Mucosa of descending colon (tissue), 3 donors: ENCODE results near the gene ZNF226. TPM values are rescaled to one million over a fixed set of nuclear protein-coding genes. Genes with fewer than 3 reads are reported as not detected.
"Not testable (repeated sequence)": the region's sequence is repeated elsewhere in the genome, so short reads cannot be mapped to it uniquely, and the experiment has no call there.

Experiments
- ATAC-seq: fragments of 200-7000 bp; cut with Tn5 transposase; one replicate; pipeline ENCODE4 v1.9.1; 2020; ENCODE audit warnings: mild to moderate bottlenecking, moderate library complexity
- DNase-seq, 3 donors: peaks; one replicate each; pipeline ENCODE4 v3.0.0-alpha.2; 2020
- H3K36me3 ChIP-seq: fragments of 200-600 bp; one replicate; pipeline ENCODE4 v1.8.0; 2021; ENCODE audit warnings: low read depth, mild to moderate bottlenecking
- H3K4me1 ChIP-seq: fragments of 200-600 bp; one replicate; pipeline ENCODE4 v1.8.0; 2021; ENCODE audit warnings: low read depth, mild to moderate bottlenecking
- H3K4me3 ChIP-seq: fragments of 200-600 bp; one replicate; pipeline ENCODE4 v1.8.0; 2021; ENCODE audit warnings: mild to moderate bottlenecking
- H3K9me3 ChIP-seq: fragments of 200-600 bp; one replicate; pipeline ENCODE4 v1.8.0; 2021; ENCODE audit warnings: mild to moderate bottlenecking
- intact Hi-C, 2 donors: fragments of 100-400 bp; cut with DNase I in 1 of 2; cut with micrococcal nuclease in 1 of 2; formaldehyde crosslinking; loops; one replicate each; pipeline versions ENCODE4 v1.11.0 to v1.11.1; 2022; cut with DNase I, micrococcal nuclease
- total RNA-seq, 3 donors: library from RNA; stranded (reverse); fragmentation: NEBNext Ultra II Directional in 2 of 3; extraction: Animal tissue kit (Norgen Biotek cat#: 25700) in 2 of 3; gene quantifications; one replicate each; pipeline versions ENCODE4 v1.2.1 to v1.2.4, GENCODE V29; 2021 to 2023
- TF ChIP-seq, protein P1 (sequence below): fragments of 200-600 bp; IDR thresholded peaks from one replicate; pipeline ENCODE4 v1.8.0; 2022; ENCODE audit warnings: antibody characterized with exemption, mild to moderate bottlenecking
- donor health status: DM: no; HTN: no; CAD: no; lungs with moderate emphysema.
- donor health status: DM: no; HTN: no; CAD: no.
- donor health status: DM: no; HTN: yes; CAD: no.

Gene ZNF226
- total RNA-seq, 3 donors from 2014 or later: 17.9 to 23.1 (median 23.0) TPM

DNA sequence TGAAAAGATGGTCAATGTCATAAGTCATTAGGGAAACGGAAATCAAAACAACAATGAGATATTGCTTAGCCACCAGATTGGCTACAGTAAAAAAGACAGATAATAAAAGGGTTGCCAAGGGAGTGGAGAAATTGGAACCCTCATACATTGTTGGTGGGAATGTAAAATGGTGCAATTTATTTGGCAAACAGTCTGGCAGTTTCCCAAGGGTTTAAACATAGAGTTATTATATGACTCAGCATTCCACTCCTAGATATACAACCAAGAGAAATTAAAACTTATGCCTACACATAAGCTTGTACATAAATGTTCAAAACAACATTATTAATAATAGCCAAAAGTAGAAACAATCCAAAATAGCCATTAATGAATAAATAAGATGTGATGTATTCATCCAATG, 37.6 kb downstream of the ZNF226 start:
- DNase-seq (no peak), ATAC-seq (no peak)
- H3K4me3 ChIP-seq: no peak overlapping the region
- peaks cover 26% of the 10 kb centered on the region for H3K9me3 ChIP-seq
- intact Hi-C loops: no loop called here
- H3K36me3 ChIP-seq: no peaks in the 10 kb centered on the region
- TF ChIP-seq, protein P1, sequence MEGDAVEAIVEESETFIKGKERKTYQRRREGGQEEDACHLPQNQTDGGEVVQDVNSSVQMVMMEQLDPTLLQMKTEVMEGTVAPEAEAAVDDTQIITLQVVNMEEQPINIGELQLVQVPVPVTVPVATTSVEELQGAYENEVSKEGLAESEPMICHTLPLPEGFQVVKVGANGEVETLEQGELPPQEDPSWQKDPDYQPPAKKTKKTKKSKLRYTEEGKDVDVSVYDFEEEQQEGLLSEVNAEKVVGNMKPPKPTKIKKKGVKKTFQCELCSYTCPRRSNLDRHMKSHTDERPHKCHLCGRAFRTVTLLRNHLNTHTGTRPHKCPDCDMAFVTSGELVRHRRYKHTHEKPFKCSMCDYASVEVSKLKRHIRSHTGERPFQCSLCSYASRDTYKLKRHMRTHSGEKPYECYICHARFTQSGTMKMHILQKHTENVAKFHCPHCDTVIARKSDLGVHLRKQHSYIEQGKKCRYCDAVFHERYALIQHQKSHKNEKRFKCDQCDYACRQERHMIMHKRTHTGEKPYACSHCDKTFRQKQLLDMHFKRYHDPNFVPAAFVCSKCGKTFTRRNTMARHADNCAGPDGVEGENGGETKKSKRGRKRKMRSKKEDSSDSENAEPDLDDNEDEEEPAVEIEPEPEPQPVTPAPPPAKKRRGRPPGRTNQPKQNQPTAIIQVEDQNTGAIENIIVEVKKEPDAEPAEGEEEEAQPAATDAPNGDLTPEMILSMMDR: no peak
- H3K4me1 ChIP-seq: no peaks in the 10 kb centered on the region

DNA sequence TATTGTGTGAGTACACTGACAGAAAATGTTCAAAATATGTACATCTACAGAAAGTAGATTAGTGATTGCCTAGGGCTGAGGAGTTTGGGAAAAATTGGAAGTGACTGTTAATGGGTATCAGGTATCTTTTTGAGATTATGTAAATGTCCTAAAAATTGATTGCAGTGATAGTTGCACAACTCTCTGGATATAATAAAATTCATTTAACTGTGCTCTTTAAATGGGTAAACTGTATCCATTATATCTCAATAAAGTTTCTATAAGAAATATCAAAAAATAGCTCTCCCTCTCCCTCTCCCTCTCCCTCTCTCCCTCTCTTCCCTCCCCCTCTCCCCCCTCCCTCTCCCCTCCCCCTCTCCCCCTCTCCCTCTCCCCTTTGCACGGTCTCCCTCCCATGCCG, 38.1 kb downstream of the ZNF226 start:
- Histone ChIP-seq H3K36me3 (no peaks in the 10 kb centered on the region), H3K4me1 (no peaks in the 10 kb centered on the region), H3K4me3 (no peak overlapping the region), H3K9me3 (peaks cover 26% of the 10 kb centered on the region)
- TF ChIP-seq, protein P1: no peak
- no peak for ATAC-seq
- no peak for DNase-seq
- intact Hi-C loops: no loop called here

DNA sequence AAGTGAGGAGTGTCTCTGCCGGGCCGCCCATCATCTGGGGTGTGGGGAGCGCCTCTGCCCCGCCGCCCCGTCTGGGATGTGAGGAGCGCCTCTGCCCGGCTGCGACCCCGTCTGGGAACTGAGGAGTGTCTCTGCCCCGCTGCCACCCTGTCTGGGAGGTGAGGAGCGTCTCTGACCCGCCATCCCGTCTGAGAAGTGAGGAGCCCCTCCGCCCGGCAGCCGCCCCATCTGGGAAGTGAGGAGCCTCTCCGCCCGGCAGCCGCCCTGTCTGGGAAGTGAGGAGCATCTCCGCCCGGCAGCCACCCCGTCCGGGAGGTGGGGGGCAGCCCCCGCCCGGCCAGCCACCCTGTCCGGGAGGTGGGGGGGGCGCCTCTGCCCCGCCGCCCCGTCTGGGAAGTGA, 39.0 kb downstream of the ZNF226 start:
- ATAC-seq, H3K4me1 ChIP-seq, DNase-seq, H3K36me3 ChIP-seq, H3K4me3 ChIP-seq, intact Hi-C loops: not testable (repeated sequence)
- H3K9me3 ChIP-seq: peaks cover 22% of the 10 kb centered on the region

DNA sequence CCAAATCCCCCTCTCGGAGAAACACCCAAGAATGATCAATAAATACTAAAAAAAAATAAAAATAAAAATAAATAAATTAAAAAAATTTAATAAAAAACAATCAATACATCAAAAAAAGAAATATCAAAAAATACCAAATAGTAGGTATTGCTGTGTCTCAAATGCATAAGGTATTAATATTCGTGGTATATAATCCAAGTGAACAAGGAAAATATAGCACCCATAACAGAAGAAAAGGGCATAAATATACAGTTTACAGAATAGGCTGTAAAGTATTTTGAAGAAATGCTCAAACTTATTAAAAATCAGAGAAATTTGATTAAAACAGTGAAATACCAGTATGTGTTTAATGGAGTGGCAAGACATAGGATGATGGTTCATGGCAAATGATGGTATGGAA, 39.9 kb downstream of the ZNF226 start:
- Histone ChIP-seq H3K9me3 (peaks cover 22% of the 10 kb centered on the region), H3K4me3 (no peak overlapping the region), H3K36me3 (no peaks in the 10 kb centered on the region), H3K4me1 (no peaks in the 10 kb centered on the region)
- TF ChIP-seq, protein P1: no peak
- intact Hi-C loops: no loop called here
- ATAC-seq (no peak), DNase-seq (no peak)

DNA sequence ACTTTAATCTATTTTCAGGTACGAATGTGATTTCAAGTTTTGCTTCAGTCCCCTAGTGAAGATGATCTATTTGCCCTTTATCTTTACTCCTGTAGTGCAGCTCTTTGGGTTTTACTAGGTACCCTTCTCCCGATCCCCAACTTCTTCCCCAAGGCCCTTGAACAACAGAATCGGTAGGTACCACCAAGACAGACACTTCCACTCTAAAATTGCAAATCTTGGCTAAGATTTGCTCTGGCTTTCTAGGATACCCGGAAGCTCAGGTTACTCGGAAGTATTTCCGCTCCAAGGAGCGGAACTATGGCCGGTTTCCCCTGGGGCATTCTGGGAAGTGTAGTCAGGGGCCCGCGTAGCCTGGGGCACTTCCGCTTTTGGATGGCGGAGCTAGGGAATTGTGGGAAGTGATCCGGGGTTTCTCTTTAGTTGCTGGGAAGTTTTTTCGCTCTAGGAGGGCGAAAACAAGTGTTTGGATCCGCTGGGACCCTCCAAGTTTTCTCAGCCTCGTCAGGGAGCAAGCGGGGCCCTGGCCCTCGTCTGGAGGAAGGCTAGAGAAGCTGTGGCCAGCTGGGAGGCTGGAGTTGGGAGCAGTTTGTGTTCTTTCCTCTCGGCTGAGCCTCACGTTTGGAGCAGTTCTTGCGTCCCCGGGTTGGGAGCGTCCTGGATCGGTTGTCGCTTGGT, 42.4 kb downstream of the ZNF226 start:
- ATAC-seq (peak; percentile 99), DNase-seq (peak; percentile 88 to 90 (median 90))
- Histone ChIP-seq H3K4me3 (peak overlapping the region; percentile 48), H3K9me3 (peaks cover 14% of the 10 kb centered on the region), H3K36me3 (no peaks in the 10 kb centered on the region), H3K4me1 (no peaks in the 10 kb centered on the region)
- TF ChIP-seq, protein P1: no peak
- intact Hi-C loops: no loop called here

DNA sequence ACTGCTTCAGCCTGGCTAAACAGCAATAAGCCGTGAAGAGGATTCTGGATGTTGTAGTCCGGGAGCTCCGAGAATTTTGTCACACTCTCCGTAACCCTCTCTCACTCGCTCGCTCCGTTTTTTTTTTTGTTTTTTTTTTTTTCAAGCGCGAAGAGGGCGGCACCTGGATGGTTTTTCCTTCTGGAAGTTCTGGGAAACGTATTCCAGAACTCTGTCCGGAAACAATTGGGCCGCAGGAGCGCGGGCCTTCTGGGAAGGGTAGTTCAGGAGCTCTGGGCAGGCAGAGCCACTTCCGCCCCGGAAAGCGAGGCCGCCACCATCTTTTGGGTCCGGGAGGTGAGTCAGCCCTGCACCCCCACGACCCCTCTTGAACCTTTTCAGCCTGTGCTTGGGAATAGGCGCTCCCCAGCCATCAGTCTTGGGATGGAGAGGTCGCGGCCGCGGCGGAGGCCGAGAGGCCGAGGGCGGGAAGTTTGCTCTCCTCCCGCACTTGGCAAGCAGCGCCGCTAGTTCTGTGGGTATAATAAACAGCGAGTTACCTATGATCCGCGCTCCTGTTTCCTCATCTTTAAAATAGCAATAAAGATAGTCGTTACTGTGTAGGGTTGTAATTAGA, 47.5 kb downstream of the ZNF226 start, which contains the start of gene ZNF227:
ZNF227 (plus strand) TSS at position 283 of the 616 bp plus-strand sequence. CDS start 5,261 bp downstream, outside the sequence.
- no peaks in the 10 kb centered on the region for H3K4me1 ChIP-seq

More for the DNA sequence above, 47.5 kb downstream of the ZNF226 start, which contains the start of gene ZNF227:
- DNase-seq: peak; percentile 90 to 94 (median 91)
- intact Hi-C loops: no loop called here
- TF ChIP-seq, protein P1: no peak
- ATAC-seq: peak; percentile 99
- Histone ChIP-seq H3K4me3 (peak within 1 kb of the TSS; percentile 65), H3K36me3 (no peaks in the 10 kb centered on the region), H3K9me3 (peaks cover 3% of the 10 kb centered on the region)
